HG03457 (cell line): ENCODE data around the gene RFC1.
"Not testable (repeated sequence)": the region's sequence is repeated elsewhere in the genome, so short reads cannot be mapped to it uniquely, and the experiment has no call there.

Experiments
- ATAC-seq: cut with Tn5 transposase; IDR thresholded peaks from one replicate; pipeline ENCODE4 v1.9.1; 2021; ENCODE audit warnings: moderate number of reproducible peaks; ENCODE audit not compliant: unreplicated experiment

The RFC1 gene

GRCh38 chr4:39365830-39366771, at the start of gene RFC1:
RFC1 (minus strand) TSS chr4:39366362; CDS start chr4:39366241, 121 bp downstream.
- peak; percentile 54 for ATAC-seq

- ATAC-seq: no peak
Observed at GRCh38 chr4:39415678-39416283, 49.6 kb upstream of the RFC1 start.

- not testable (repeated sequence) for ATAC-seq
Observed at GRCh38 chr4:39411561-39411960, 45.4 kb upstream of the RFC1 start.

- no peak for ATAC-seq
Observed at GRCh38 chr4:39410415-39410814, 44.3 kb upstream of the RFC1 start.

- no peak for ATAC-seq
Observed at GRCh38 chr4:39407584-39407885, 41.4 kb upstream of the RFC1 start.

GRCh38 chr4:39406763-39407583, 40.8 kb upstream of the RFC1 start, which contains the start of gene KLB:
KLB (plus strand) TSS chr4:39406930; CDS start chr4:39406950, 20 bp downstream.
- ATAC-seq: no peak

- ATAC-seq: not testable (repeated sequence)
Observed at GRCh38 chr4:39401640-39402039, 35.5 kb upstream of the RFC1 start.

- ATAC-seq: no peak
Observed at GRCh38 chr4:39394706-39395105, 28.5 kb upstream of the RFC1 start.

- ATAC-seq: no peak
Observed at GRCh38 chr4:39390603-39391002, 24.4 kb upstream of the RFC1 start.

- no peak for ATAC-seq
Observed at GRCh38 chr4:39384563-39384962, 18.4 kb upstream of the RFC1 start.

GRCh38 chr4:39383690-39384089, 17.5 kb upstream of the RFC1 start:
- ATAC-seq: no peak

GRCh38 chr4:39375478-39375877, 9.3 kb upstream of the RFC1 start:
- ATAC-seq: no peak

GRCh38 chr4:39371209-39371608, 5.0 kb upstream of the RFC1 start:
- not testable (repeated sequence) for ATAC-seq

- no peak for ATAC-seq
Observed at GRCh38 chr4:39369301-39369700, 3.1 kb upstream of the RFC1 start.

GRCh38 chr4:39367166-39367565, 1.0 kb upstream of the RFC1 start:
- no peak for ATAC-seq

GRCh38 chr4:39365360-39365759, 802 bp downstream of the RFC1 start:
- no peak for ATAC-seq

- ATAC-seq: no peak
Observed at GRCh38 chr4:39363773-39364393, 2.3 kb downstream of the RFC1 start.

- no peak for ATAC-seq
Observed at GRCh38 chr4:39362827-39363226, 3.3 kb downstream of the RFC1 start.

GRCh38 chr4:39360611-39361010, 5.6 kb downstream of the RFC1 start:
- not testable (repeated sequence) for ATAC-seq

- ATAC-seq: no peak
Observed at GRCh38 chr4:39357002-39357401, 9.2 kb downstream of the RFC1 start.

GRCh38 chr4:39354254-39354552, 12.0 kb downstream of the RFC1 start:
- ATAC-seq: no peak
